NCI-H2196 treated with DMSO at 0.1 percent for 48 hours (cell line): Measurements from ENCODE around the gene CUL2.

Experiments used
- DNase-seq: peaks from one replicate; lab custom pipeline; 2025; ENCODE audit not compliant: unreplicated experiment; lab: John Stamatoyannopoulos, UW

The CUL2 gene

GRCh38 chr10:35090162-35090954, at the start of gene CUL2:
TSS of gene CUL2 (minus strand) at chr10:35090341. CDS start at chr10:35071317, 19,024 bp downstream.
- DNase-seq = peak; percentile 55

- DNase-seq = no peak
Observed at GRCh38 chr10:35136263-35136815, 46.2 kb upstream of the CUL2 start.

DNA sequence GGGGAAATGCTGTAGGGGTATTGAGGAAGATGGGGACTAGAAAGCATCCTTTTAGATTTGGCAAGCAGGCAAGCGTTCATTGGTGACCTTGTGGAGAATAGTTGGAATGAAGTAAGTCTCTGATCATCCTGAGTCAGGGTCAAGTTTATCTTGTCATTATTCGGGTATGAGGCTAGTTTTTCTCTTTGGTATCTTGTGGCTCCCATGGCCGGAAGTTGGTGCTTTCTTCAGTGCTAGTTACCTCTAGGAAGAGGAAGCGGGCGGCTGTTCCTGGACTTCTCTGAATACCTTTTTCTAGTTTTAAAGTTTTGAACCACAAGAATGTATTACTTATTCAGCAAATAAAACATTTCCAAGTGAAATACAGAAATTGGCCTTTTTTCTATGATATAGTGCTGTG, 45.7 kb upstream of the CUL2 start:
- no peak for DNase-seq

GRCh38 chr10:35133586-35133985, 43.4 kb upstream of the CUL2 start:
- no peak for DNase-seq

GRCh38 chr10:35132727-35133126, 42.6 kb upstream of the CUL2 start:
- DNase-seq = no peak

DNA sequence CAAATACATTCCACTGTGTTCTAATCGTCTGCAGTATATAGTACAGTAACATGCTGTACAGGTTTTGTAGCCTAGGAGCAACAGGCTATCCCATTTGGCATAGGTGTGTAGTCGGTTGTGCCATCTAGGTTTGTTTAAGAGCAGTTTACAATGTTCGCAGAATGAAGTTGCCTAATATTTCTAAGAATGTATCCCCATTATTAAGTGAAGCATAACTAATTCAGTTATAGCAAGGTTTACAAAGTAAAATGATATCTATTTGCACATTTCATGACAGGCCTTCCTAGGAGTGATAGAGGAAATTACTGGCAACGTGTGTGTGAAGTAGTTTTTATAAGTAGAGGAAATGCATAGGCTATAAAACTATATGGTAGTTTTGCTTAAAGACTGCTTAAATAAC, 40.5 kb upstream of the CUL2 start:
- DNase-seq = no peak

DNA sequence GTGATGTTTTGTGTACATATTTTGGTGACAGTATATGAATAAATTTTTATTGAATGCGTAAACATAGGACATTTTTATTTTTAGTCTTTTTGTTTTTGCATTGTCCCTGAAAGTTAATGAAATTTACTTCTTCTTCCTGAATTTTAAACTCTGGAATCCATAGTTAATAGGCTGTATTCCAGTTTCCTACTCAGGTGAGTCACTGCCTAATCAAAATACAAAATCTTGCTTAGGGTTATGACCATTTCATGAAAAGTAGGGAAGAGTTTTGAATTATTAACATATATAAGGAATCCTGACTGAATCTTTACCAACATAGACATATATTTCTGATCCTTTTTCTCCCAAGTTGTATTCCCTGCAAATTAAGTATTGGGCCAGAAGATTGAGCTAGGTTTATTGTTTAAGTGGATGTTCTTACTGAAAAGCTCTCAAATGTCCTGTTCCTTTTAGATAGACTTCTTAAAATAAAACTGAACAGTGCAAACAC, 39.1 kb upstream of the CUL2 start:
- DNase-seq = no peak

- no peak for DNase-seq
Observed at GRCh38 chr10:35127289-35127891, 37.2 kb upstream of the CUL2 start.

GRCh38 chr10:35126530-35127288, 36.6 kb upstream of the CUL2 start, which contains the start of gene CREM:
TSS of gene CREM (plus strand) at chr10:35126846. CDS start at chr10:35137836, 10,990 bp downstream.
- peak; percentile 89 for DNase-seq

DNA sequence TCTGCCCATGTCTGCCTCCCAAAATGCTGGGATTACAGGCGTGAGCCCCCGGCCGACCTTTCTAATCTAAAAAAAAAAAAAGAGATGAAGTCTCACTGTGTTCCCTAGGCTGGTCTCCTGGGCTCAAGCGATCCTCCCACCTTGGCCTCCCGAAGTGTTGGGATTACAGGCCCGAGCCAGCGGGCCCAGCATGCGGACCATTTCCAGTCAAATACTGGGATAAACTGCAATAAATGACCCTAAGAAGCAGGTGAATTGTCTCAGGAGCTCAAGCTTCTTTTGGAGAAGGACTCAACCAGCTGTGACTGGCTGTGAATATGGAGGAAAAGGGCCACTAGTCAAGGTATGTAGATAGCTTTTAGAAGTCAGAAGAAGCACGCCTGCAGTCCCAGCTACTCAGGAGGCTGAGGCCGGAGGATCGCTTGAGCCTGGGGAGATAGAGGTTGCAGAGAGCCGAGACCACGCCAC, 36.0 kb upstream of the CUL2 start:
- no peak for DNase-seq

GRCh38 chr10:35124540-35124939, 34.4 kb upstream of the CUL2 start:
- no peak for DNase-seq

DNA sequence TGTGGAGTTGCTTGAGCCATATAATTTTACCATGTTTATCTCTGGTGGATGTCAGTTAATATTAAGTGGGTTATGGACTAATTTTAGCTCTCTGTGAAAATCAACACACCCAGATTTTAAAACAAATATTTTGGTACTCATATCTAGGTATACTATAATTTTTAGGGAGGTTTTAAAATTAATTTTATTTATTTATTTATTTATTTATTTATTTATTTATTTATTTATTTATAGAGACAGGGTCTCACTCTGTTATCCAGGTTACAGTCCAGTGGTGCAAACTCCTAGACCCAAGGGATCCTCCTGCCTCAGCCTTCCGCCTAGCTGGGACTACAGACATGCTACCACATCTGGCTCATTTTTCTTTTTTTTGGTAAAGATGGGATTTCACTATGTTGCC, 29.2 kb upstream of the CUL2 start:
- no peak for DNase-seq

- DNase-seq = no peak
Observed at GRCh38 chr10:35112571-35112970, 22.4 kb upstream of the CUL2 start.

DNA sequence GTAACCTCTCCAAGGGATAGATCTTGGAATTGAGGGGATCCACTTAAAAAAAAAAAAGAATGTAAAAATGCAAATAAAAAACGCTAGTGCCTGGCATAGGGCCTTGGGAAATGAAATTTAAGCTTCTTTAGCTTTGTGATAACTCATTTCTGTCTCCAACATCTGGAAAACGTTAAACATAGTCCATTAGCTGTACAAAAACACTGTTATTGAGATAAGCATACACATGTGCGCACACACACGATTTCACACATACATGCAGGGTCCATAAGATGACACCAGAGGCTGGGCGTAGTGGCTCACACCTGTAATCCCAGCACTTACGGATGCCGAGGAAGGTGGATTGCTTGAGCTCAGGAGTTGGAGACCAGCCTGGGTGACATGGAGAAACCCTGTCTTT, 13.7 kb upstream of the CUL2 start:
- no peak for DNase-seq

DNA sequence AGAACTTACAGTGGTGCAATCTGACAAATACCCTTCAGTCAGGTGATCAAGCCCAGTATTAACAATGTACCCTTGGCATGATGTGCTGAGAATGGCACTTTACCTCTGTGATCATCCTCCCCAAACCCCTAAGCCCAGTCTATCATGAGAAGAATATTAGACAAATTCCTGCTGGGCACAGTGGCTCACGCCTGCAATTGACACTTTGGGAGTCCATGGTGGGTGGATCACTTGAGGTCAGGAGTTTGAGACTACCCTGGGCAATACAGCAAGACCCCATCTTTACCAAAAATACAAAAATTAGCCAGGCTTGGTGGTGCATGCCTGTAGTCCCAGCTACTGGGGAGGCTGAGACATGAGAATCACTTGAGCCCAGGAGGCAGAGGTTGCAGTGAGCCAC, 7.4 kb upstream of the CUL2 start:
- DNase-seq = no peak

DNA sequence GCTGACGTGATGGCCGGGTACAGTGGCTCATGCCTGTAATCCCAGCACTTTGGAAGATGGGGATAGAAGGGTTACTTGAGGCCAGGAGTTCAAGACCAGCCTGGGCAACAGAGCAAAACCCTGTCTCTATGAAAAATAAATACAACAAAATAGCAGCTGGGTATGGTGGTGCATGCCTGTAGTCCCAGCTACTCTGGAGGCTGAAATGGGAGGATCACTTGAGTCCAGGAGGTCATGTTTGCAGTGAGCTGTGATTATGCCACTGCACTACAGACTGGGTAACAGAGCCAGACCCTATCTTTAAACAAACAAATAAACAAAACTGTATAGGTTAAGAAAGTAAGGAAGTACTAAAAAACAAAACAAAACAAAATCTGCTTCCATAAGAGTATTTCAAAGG, 6.2 kb upstream of the CUL2 start:
- no peak for DNase-seq

DNA sequence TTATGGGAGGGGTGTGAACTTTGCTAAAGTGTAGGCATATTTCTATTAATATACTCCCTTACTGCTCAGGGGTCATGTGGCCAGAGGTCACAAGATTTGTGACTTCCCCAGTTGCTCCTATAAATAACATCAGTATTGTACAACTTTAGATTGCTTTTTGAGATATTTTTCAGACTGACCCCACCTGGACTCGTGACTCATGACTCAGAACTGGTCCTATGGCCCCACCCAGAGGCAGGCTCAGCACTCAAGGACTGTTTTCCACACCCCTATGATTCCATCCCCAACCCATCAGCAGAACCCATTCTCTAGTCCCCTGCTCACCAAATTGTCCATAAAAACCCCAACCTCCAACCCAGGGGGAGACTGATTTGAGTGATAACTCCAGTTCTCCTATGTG, 2.7 kb upstream of the CUL2 start:
- DNase-seq = no peak

DNA sequence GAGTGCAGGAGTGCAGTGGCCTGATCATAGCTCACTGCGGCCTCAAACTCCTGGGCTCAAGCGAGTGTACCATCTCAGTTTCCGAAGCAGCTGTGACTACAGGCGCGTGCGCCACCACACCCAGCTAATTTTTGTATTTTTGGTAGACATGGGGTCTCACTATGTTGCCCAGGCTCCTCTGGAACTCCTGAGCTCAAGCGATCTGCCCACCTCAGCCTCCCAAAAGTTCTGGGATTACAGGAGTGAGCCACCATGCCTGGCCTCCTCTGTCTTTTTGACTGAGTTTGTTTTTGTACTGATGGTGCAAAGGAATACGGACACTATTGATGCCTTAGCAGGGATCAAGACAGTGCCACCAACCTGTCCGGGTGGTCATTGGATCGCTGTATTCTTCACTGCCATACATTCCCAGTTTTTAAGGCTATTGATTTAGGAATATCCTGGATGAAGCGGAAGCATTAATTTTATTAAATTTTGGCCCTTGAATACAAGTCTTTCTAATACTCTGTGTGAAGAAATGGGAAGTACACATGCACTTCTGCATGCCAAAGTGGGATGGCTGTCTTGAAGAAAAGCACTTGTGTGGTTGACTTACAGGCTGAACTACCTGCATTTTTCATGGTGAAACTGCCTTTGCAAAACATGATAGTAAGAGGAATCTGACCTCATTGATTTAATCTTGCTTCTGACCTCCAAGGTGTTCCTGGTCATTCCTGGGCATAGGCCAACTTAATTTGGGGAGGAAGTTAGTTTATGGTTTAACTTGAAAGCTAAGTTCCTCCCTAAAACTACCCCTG, 2.1 kb upstream of the CUL2 start:
- no peak for DNase-seq

- DNase-seq = no peak
Observed at GRCh38 chr10:35089611-35090161, 455 bp downstream of the CUL2 start.

- no peak for DNase-seq
Observed at GRCh38 chr10:35083242-35083641, 6.9 kb downstream of the CUL2 start.
